Omental fat pad (tissue), 4 donors: Measurements from ENCODE around the gene MEX3D. TPM values are rescaled to one million over a fixed set of nuclear protein-coding genes. Genes with fewer than 3 reads are reported as not detected.
A peak's percentile ranks its signal among the peaks of the same experiment; 100 is the strongest.

Source experiments
- ATAC-seq: fragments of 150-250 bp; one replicate; pipeline ENCODE4 v1.9.1; 2016; ENCODE audit warnings: mild to moderate bottlenecking, moderate library complexity; ENCODE audit not compliant: low FRiP score
- DNase-seq: peaks from one replicate; pipeline ENCODE4 v3.0.0-alpha.2; 2019; ENCODE audit warnings: low spot score
- CTCF ChIP-seq, 3 donors: fragments of 450-650 bp; IDR thresholded peaks; one replicate each; pipeline ENCODE4 v1.5.1; 2016 to 2017; ENCODE audit warnings: antibody characterized with exemption in 3 of 3, mild to moderate bottlenecking in 3 of 3, moderate library complexity in 2 of 3
- total RNA-seq, 4 donors: library from RNA; depleted of rRNA; stranded (reverse); fragments of >200 nt; gene quantifications; one replicate each; pipeline ENCODE4 v1.1.0, GENCODE V29; 2016

The MEX3D gene
- total RNA-seq = 10 to 100 TPM in 1 of 4 donors, 1 to 10 TPM in 3; 3.3 to 10.2 (median 7.7) TPM

DNA sequence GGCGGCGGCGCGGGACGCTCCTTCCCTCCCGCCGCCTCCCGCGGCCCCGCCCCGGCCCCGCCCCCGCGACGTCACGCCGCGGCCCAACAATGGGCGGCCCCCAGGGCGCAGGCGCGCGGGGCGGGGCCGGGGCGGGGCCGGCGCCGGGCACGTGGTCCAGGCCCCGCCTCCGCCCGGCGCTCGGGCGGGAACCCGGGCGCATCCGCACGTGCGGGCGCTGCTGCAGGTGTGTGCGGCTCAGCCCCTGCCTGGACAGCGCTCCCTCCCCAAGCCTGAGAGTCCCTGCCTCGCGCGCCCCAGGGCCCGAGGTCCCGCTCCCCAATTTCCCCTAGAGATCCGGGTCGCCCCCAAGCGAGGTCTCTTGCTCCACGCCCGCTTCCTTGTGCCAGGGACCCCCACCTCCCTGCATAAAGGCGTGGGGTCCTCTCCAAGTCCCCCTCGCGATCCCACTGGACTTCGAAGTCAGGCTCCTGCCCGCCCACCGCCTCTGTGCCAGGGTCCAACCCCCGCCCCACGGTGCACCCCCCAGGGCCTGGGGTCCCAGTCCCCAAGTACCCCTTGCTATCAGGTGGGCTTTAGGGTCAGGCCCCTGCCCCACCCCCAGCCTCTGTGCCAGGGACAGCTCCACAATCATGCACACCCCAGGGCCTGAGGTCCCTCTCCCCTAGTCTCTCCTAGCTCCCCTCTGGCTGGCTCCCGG, at the start of gene MEX3D:
MEX3D (minus strand) TSS at position 6 of the 700 bp plus-strand sequence. CDS start 267 bp downstream, outside the sequence.
- TF ChIP-seq CTCF (IDR thresholded peaks at IDR 0.05) = no peak
- ATAC-seq = peak; percentile 75
- peak; percentile 43 for DNase-seq

DNA sequence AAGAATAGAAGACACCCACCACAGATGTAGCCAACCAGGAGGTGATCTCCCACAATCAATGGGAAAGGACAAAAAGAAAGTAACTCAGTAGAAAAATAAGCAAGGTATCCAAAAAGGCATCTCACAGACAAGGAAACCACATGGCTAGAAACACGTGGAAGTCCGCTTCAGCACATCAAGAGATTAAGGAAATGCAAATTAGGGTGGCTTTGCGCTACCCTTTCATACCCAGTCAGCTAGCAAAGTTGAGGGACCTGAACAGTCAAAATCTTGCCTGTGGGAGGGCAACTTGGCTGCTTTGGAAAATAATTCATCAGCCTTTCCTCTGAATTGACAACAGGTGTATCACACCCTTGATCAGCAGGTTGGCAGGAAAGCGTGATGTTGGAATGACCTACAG, 48.8 kb upstream of the MEX3D start:
- ATAC-seq = no peak
- no peak for DNase-seq
- TF ChIP-seq CTCF (IDR thresholded peaks at IDR 0.05) = no peak

- ATAC-seq (no peak), DNase-seq (no peak)
- no peak for TF ChIP-seq CTCF (IDR thresholded peaks at IDR 0.05)
Observed at GRCh38 chr19:1616396-1616795, 48.3 kb upstream of the MEX3D start.

DNA sequence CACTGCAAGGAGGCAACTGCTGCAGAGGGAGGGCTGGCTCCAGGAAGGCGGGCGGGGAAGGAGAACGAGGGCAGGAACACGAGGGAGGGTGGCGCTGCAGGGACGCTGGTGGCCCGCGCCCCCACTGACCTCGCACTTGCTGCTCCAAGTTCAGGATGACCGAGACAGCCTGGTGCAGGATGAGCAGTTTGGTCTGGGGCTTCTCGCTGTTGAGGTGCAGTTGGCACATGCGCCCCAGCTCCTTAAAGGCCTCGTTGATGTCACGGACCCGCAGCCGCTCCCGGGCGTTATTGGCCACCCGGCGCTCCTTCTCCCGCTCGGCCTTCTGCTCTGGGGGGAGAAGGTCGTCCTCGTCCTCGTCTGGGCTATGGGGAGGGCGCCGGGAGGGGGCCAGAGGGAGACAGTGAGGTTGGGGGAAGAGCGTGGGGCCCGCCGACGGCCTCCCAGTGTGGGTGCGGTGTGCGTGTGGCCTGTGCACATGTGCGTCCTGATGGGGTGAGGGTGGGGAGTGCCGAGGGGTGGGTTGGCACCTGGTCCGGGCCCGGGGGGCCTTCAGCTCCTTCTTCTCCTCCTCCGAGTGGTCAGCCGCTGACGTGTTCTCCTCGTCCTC, 47.1 kb upstream of the MEX3D start:
- no peak for ATAC-seq
- TF ChIP-seq CTCF (IDR thresholded peaks at IDR 0.05) = no peak
- DNase-seq = no peak

DNA sequence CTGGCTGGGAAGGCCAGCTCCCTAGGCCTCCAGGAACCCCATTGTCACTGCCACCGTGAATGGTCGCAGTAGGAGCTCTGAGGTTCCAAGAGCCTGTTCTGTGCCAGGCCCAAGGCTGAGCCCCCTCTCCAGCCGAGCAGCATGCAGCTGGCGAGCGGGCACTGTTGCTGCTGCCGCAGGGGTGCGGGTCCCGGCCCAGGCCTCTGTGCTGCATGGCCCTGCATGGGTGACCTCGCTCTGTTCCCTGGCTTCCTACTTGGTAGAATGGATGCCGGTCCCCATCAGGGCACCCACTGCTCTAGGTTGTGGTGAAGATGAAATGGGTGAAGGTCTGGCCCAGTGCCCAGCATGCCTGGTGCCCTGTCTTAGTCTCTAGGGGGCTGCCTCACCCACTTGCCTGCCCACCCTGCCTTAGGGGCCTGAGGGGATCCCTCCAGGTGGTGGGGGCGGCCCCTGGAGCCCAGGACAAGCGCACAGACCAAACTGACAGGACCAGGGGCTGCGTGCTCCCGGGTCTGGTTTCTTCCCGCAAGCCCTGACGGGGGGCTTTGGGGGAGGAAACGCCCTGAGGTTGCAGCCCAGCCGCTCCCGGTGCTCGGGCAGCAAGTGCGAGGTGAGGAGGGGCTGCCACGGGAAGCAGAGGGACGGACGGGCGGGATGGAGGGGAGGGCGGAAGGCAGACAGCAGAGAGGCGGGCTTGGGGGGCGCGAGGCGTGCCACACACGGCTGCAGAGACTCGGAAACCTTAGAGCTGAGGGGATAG, 45.9 kb upstream of the MEX3D start:
- TF ChIP-seq CTCF (IDR thresholded peaks at IDR 0.05) = no peak
- DNase-seq (no peak), ATAC-seq (no peak)

GRCh38 chr19:1613146-1613545, 45.0 kb upstream of the MEX3D start:
- no peak for ATAC-seq
- no peak for DNase-seq
- TF ChIP-seq CTCF (IDR thresholded peaks at IDR 0.05) = no peak
